HUES6 (cell line): ENCODE data around the gene CSNK1G2.
"Not testable (repeated sequence)": the region's sequence is repeated elsewhere in the genome, so short reads cannot be mapped to it uniquely, and the experiment has no call there.

Experiments used
- H3K27ac ChIP-seq: 2 replicates; pipeline ENCODE4 v1.7.0; 2013; ENCODE audit warnings: low read depth, mild to moderate bottlenecking, low read length, inconsistent platforms
- H3K27me3 ChIP-seq: 2 replicates; pipeline ENCODE4 v1.6.1; 2013; ENCODE audit warnings: low read length; ENCODE audit not compliant: control insufficient read depth, insufficient read depth
- H3K36me3 ChIP-seq: 2 replicates; pipeline ENCODE4 v1.6.1; 2013; ENCODE audit warnings: low read length; ENCODE audit not compliant: control insufficient read depth, insufficient read depth
- H3K4me1 ChIP-seq: 2 replicates; pipeline ENCODE4 v1.6.1; 2013; ENCODE audit warnings: low read length; ENCODE audit not compliant: control insufficient read depth, insufficient read depth
- H3K4me3 ChIP-seq: 2 replicates; pipeline ENCODE4 v1.5.1; 2013; ENCODE audit warnings: low read depth, low read length
- H3K9ac ChIP-seq: one replicate; pipeline ENCODE4 v1.6.1; 2013; ENCODE audit warnings: mild to moderate bottlenecking, low read length
- H3K9me3 ChIP-seq: 2 replicates; pipeline ENCODE4 v1.6.1; 2013; ENCODE audit warnings: low read depth, low read length; ENCODE audit not compliant: control insufficient read depth, insufficient read depth

The CSNK1G2 gene

DNA sequence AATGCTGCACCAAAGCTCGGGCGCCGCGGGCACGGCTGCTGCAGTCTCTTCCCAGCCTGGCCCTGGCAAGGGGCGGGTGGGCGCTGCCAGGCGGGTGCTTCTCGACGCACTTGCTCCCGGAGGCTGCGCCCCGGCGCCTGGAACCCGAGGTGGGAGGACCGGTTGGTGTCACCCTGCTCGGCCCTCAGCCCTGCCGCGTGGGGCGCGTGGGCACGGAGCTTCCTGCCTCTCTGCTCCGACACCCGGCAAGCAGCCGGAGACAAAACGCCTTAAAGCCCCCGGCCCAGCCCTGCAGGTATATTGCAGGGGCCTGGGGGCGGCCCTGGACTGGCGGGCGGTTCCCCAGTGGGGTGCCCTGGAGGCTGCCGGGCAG lies 39.8 kb downstream of the CSNK1G2 start:
- no peaks in the 10 kb centered on the region for H3K9me3 ChIP-seq
- H3K36me3 ChIP-seq: peaks cover 66% of the 10 kb centered on the region
- no peaks in the 10 kb centered on the region for H3K4me1 ChIP-seq
- no peak overlapping the region for H3K27ac ChIP-seq
- no peak overlapping the region for H3K4me3 ChIP-seq
- H3K9ac ChIP-seq: no peak overlapping the region
- no peaks in the 10 kb centered on the region for H3K27me3 ChIP-seq

- H3K27me3 ChIP-seq: no peaks in the 10 kb centered on the region
- peaks cover 68% of the 10 kb centered on the region for H3K36me3 ChIP-seq
- H3K4me1 ChIP-seq: no peaks in the 10 kb centered on the region
- no peaks in the 10 kb centered on the region for H3K9me3 ChIP-seq
- no peak overlapping the region for H3K9ac ChIP-seq
- H3K27ac ChIP-seq: no peak overlapping the region
- H3K4me3 ChIP-seq: no peak overlapping the region
These were observed 40.3 kb downstream of the CSNK1G2 start for GRCh38 chr19:1981253-1981652.

- Histone ChIP-seq H3K4me3 (no peak overlapping the region), H3K27ac (no peak overlapping the region), H3K27me3 (no peaks in the 10 kb centered on the region), H3K36me3 (peaks cover 82% of the 10 kb centered on the region), H3K9me3 (no peaks in the 10 kb centered on the region), H3K9ac (no peak overlapping the region), H3K4me1 (no peaks in the 10 kb centered on the region)
These were observed 43.4 kb downstream of the CSNK1G2 start for GRCh38 chr19:1984357-1984756.

DNA sequence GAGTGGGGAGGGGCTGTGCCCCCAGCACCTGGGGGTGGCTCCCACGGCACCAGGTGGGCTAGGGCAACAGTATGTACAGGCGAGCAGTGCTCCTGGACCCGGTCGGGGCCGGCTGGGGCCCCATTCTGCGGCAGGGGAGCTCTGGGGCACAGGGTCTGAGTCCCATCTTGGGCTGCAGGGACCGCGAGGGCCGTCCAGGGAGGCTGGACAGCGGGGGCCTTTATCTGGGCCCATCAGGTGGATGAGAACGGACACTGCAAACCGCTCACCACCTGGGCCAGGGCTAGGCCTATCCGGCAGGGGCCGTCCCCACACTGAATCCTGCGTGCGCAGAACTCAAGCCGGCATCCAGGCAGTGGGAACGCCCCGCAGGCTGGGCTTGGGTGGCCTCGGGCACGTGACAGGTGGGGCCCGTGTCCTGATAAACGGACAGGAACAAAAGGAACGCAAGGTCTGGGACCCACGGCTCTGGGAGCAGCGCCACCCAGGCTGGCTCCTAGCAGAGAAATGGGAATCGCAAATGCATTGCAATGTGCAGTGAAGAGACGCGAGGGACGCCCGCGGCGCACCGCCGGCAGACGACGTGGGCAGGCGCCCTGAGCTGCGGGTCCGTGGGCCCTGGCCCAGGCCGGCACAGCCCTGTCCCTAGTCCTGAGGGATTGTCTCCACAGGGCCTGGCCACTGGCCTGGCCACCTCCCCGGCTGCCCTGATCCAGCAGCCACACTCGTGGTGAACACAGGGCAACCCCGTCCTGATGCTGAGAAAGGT lies 44.8 kb downstream of the CSNK1G2 start:
- H3K9ac ChIP-seq: no peak overlapping the region
- no peak overlapping the region for H3K27ac ChIP-seq
- peaks cover 83% of the 10 kb centered on the region for H3K36me3 ChIP-seq
- H3K4me3 ChIP-seq: no peak overlapping the region
- no peaks in the 10 kb centered on the region for H3K27me3 ChIP-seq
- no peaks in the 10 kb centered on the region for H3K4me1 ChIP-seq
- no peaks in the 10 kb centered on the region for H3K9me3 ChIP-seq

DNA sequence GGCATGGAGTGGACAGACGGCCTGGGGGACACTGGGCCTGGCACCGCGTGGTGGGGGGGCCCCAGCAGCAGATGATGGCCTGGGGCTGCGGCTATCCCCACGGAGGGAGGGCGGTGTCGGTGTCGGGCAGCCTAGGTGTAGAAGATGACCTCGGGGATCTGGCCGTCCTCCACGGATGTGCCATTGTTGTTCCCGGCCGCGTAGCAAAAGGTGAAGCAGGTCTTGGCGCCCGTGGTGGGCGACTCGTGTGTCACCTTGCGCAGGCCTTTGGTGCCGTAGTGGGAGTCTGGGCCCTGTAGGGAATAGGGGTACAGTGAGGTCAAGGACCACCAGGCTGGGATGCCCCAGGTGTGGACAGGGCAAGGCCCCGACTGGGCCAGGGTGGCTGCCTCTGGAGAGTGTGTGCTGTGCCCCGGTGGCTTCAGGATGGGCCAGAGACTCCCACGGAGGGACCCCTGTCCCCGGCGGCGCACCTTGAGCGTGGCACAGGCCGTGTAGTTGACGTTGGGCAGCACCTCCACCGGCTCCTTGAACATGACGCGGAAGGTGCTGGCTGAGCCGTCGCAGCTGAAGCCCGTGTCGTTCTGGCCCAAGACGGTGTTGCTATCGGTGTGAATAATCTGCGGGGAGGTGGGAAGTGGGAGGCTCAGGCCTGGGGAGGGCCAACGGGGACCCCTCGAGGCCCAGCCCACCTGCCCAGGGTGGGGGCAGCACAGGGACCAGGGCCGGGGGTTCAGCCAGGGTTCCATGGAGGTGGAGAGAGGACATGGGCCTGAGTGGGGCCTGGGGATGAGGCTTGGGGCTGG lies 45.6 kb downstream of the CSNK1G2 start:
- no peaks in the 10 kb centered on the region for H3K9me3 ChIP-seq
- H3K27me3 ChIP-seq: no peaks in the 10 kb centered on the region
- no peak overlapping the region for H3K4me3 ChIP-seq
- no peak overlapping the region for H3K9ac ChIP-seq
- H3K27ac ChIP-seq: no peak overlapping the region
- H3K36me3 ChIP-seq: peaks cover 84% of the 10 kb centered on the region
- no peaks in the 10 kb centered on the region for H3K4me1 ChIP-seq

GRCh38 chr19:1987197-1988187 lies 46.5 kb downstream of the CSNK1G2 start:
- H3K4me1 ChIP-seq: no peaks in the 10 kb centered on the region
- H3K27ac ChIP-seq: no peak overlapping the region
- no peak overlapping the region for H3K9ac ChIP-seq
- H3K9me3 ChIP-seq: no peaks in the 10 kb centered on the region
- no peaks in the 10 kb centered on the region for H3K27me3 ChIP-seq
- peaks cover 78% of the 10 kb centered on the region for H3K36me3 ChIP-seq
- H3K4me3 ChIP-seq: no peak overlapping the region

- not testable (repeated sequence) for H3K27me3 ChIP-seq, H3K9me3 ChIP-seq, H3K4me3 ChIP-seq, H3K27ac ChIP-seq, H3K9ac ChIP-seq, H3K4me1 ChIP-seq
- H3K36me3 ChIP-seq: peaks cover 77% of the 10 kb centered on the region
These were observed 47.5 kb downstream of the CSNK1G2 start for GRCh38 chr19:1988464-1988863.

GRCh38 chr19:1989513-1990229 lies 48.7 kb downstream of the CSNK1G2 start:
- H3K36me3 ChIP-seq: peaks cover 70% of the 10 kb centered on the region
- no peak overlapping the region for H3K27ac ChIP-seq
- H3K4me3 ChIP-seq: no peak overlapping the region
- no peaks in the 10 kb centered on the region for H3K9me3 ChIP-seq
- no peaks in the 10 kb centered on the region for H3K27me3 ChIP-seq
- H3K4me1 ChIP-seq: no peaks in the 10 kb centered on the region
- H3K9ac ChIP-seq: no peak overlapping the region

DNA sequence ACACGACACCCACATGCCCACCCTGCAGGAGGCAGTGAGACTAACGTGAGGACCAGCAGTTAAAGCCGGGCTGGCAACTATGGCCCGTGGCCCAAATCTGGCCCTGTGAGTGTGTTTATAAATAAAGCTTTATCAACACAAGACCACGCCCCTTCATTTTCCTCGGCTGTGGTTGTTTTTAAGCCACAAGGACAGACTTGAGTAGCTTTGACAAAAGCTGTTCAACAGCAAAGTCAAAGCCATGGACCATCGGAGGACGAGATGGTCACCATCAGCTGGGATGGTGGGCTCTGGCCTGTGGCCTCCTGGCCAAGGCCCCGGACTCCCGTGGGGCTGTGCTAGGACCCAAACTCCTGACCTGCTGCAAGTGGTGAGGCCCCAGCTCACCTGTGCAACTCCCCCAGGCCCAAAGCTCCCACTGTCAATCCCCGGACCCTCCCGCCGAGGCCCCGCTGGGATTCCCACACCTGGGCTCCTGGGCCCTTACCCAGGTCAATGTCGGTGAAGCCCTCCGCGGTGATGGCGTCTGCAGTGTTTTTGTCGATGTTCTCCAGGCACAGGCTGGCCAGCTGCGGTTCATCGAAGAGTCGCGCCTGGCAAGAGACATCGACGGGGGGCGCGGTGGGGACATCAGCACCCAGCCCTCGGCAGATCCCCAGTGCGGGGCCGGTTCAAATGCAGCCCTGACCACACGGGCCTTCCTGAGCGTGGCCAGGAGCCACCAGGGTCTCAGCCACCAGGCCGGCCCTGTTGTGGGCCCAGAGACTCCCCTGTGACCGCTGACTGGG lies 49.5 kb downstream of the CSNK1G2 start:
- H3K9ac ChIP-seq: no peak overlapping the region
- H3K27ac ChIP-seq: no peak overlapping the region
- H3K27me3 ChIP-seq: no peaks in the 10 kb centered on the region
- no peaks in the 10 kb centered on the region for H3K9me3 ChIP-seq
- H3K4me1 ChIP-seq: no peaks in the 10 kb centered on the region
- peaks cover 63% of the 10 kb centered on the region for H3K36me3 ChIP-seq
- H3K4me3 ChIP-seq: no peak overlapping the region
